Type B pancreatic cell (in vitro differentiated cells): ENCODE results near the gene GJB5. TPM values are rescaled to one million over a fixed set of nuclear protein-coding genes. Genes with fewer than 3 reads are reported as not detected.

ENCODE experiments used
- DNase-seq: peaks from one replicate; pipeline ENCODE4 v3.0.0; 2021; ENCODE audit warnings: mixed read lengths; ENCODE audit not compliant: unreplicated experiment; ENCODE audit errors: extremely low spot score
- H3K27ac Mint-ChIP-seq: 2 replicates; pipeline ENCODE4 v1.8.0; 2021; ENCODE audit warnings: mild to moderate bottlenecking, mixed read lengths
- H3K27me3 Mint-ChIP-seq: 2 replicates; pipeline ENCODE4 v1.8.0; 2021; ENCODE audit warnings: mixed read lengths
- H3K36me3 Mint-ChIP-seq: 2 replicates; pipeline ENCODE4 v1.8.0; 2021; ENCODE audit warnings: mixed read lengths
- H3K4me1 Mint-ChIP-seq: one replicate; pipeline ENCODE4 v1.8.0; 2021; ENCODE audit warnings: mixed read lengths; ENCODE audit not compliant: unreplicated experiment
- H3K4me3 Mint-ChIP-seq: 2 replicates; pipeline ENCODE4 v1.8.0; 2021; ENCODE audit warnings: mild to moderate bottlenecking, mixed read lengths
- H3K9me3 Mint-ChIP-seq: 2 replicates; pipeline ENCODE4 v1.8.0; 2021; ENCODE audit warnings: mixed read lengths
- CTCF ChIP-seq: fragments of 200-600 bp; sonication (generic); conservative IDR thresholded peaks from 2 replicates; pipeline ENCODE4 v1.5.0; 2021; ENCODE audit warnings: antibody characterized with exemption, mild to moderate bottlenecking
- total RNA-seq: library from RNA; stranded (reverse); gene quantifications from 2 replicates; pipeline ENCODE4 v1.2.1, GENCODE V29; 2021; ENCODE audit warnings: low replicate concordance

Gene GJB5
- total RNA-seq, 1 donor from 2014 or later, result 2.0 TPM

- Mint-ChIP-seq H3K9me3 (no peaks in the 10 kb centered on the region), H3K27ac (no peak overlapping the region), H3K36me3 (no peaks in the 10 kb centered on the region), H3K4me3 (no peak overlapping the region), H3K27me3 (peaks cover 27% of the 10 kb centered on the region), H3K4me1 (peaks cover 5% of the 10 kb centered on the region)
- no peak for TF ChIP-seq CTCF
- DNase-seq, result no peak
Observed at GRCh38 chr1:34739613-34740012, 15.2 kb upstream of the GJB5 start.

DNA sequence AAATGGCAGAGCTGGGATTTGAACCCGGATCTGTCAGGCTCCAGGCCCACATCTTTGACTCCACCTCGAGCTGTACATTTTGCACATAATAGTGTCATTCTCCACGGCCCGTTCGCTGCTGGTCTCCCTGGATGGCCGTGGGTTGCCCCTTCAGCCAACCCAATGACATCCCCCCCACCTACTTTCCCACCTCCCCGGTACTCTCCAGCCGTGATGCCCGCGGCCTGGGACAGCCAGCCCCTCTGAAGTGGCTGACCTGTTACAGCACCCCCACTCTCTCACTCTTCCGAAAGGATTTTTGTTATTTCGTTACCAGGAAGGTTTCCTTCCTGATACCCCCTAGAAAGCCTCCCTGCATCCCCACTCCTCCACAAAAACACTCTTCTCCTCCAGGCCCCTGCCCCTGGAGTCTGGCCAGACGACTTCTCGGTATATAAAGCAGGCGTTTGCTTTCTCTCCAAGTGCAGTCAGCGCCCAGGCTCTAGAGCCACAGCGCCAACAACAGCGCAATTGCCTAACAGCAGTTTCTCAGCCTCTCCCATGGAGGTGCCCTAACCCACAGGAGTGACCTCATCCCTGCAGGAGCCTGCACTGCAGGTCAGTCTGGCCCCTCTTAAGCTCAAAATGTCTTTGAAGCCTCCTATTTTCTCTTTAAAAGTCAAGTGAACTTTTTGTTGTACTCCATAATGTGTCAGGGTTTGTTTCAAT is 14.5 kb upstream of the GJB5 start:
- no peaks in the 10 kb centered on the region for H3K36me3 Mint-ChIP-seq
- H3K4me3 Mint-ChIP-seq, result no peak overlapping the region
- TF ChIP-seq CTCF, result peak; percentile 23
- H3K4me1 Mint-ChIP-seq, result peaks cover 5% of the 10 kb centered on the region
- H3K9me3 Mint-ChIP-seq, result no peaks in the 10 kb centered on the region
- peaks cover 27% of the 10 kb centered on the region for H3K27me3 Mint-ChIP-seq
- DNase-seq, result no peak
- H3K27ac Mint-ChIP-seq, result no peak overlapping the region

- Mint-ChIP-seq H3K27ac (no peak overlapping the region), H3K36me3 (no peaks in the 10 kb centered on the region), H3K9me3 (no peaks in the 10 kb centered on the region), H3K4me1 (peaks cover 5% of the 10 kb centered on the region), H3K27me3 (peaks cover 31% of the 10 kb centered on the region), H3K4me3 (no peak overlapping the region)
- DNase-seq, result peak; percentile 92
- TF ChIP-seq CTCF, result peak; percentile 98
Observed at GRCh38 chr1:34742667-34743270, 12.1 kb upstream of the GJB5 start.

GRCh38 chr1:34743775-34744174 is 11.1 kb upstream of the GJB5 start:
- no peaks in the 10 kb centered on the region for H3K9me3 Mint-ChIP-seq
- TF ChIP-seq CTCF, result no peak
- peaks cover 5% of the 10 kb centered on the region for H3K4me1 Mint-ChIP-seq
- H3K36me3 Mint-ChIP-seq, result no peaks in the 10 kb centered on the region
- H3K27ac Mint-ChIP-seq, result no peak overlapping the region
- H3K4me3 Mint-ChIP-seq, result no peak overlapping the region
- H3K27me3 Mint-ChIP-seq, result peaks cover 41% of the 10 kb centered on the region
- DNase-seq, result no peak

GRCh38 chr1:34744851-34745250 is 10.0 kb upstream of the GJB5 start:
- DNase-seq, result no peak

More at GRCh38 chr1:34744851-34745250, 10.0 kb upstream of the GJB5 start:
- TF ChIP-seq CTCF, result no peak
- no peaks in the 10 kb centered on the region for H3K36me3 Mint-ChIP-seq
- H3K4me1 Mint-ChIP-seq, result peaks cover 5% of the 10 kb centered on the region
- no peak overlapping the region for H3K27ac Mint-ChIP-seq
- peaks cover 49% of the 10 kb centered on the region for H3K27me3 Mint-ChIP-seq
- H3K9me3 Mint-ChIP-seq, result no peaks in the 10 kb centered on the region
- no peak overlapping the region for H3K4me3 Mint-ChIP-seq
